WTC11 (cell line): ENCODE data around the gene COL1A1. TPM values are rescaled to one million over a fixed set of nuclear protein-coding genes. Genes with fewer than 3 reads are reported as not detected.

ENCODE experiments used
- ATAC-seq: fragments of 200-7000 bp; cut with Tn5 transposase; 2 replicates; pipeline ENCODE4 v1.10.0; 2021; ENCODE audit warnings: mild to moderate bottlenecking, moderate library complexity
- CTCF ChIA-PET: fragments of 300-600 bp; sonication (Branson Sonifier 250); formaldehyde crosslinking; loops from one replicate; lab custom pipeline; 2021; ENCODE audit warnings: antibody characterized with exemption; lab: Charles Lee
- POLR2A ChIA-PET: fragments of 350-600 bp; sonication (Branson Sonifier 250); formaldehyde crosslinking; loops from one replicate; lab custom pipeline; 2021; ENCODE audit warnings: antibody characterized with exemption; lab: Charles Lee
- DNase-seq: peaks from one replicate; pipeline ENCODE4 v3.0.0; 2021; ENCODE audit warnings: low spot score
- H3K27ac Mint-ChIP-seq: 2 replicates; pipeline ENCODE4 v1.8.0; 2021; ENCODE audit warnings: mixed read lengths
- H3K27me3 Mint-ChIP-seq: 2 replicates; pipeline ENCODE4 v1.8.0; 2021; ENCODE audit warnings: low read depth, mild to moderate bottlenecking, moderate library complexity, mixed read lengths
- H3K36me3 Mint-ChIP-seq: 2 replicates; pipeline ENCODE4 v1.8.0; 2021; ENCODE audit warnings: mixed read lengths
- H3K4me1 Mint-ChIP-seq: 2 replicates; pipeline ENCODE4 v1.8.0; 2022; ENCODE audit warnings: mixed read lengths
- H3K4me3 Mint-ChIP-seq: 2 replicates; pipeline ENCODE4 v1.8.0; 2021; ENCODE audit warnings: mild to moderate bottlenecking, moderate library complexity, mixed read lengths
- H3K9me3 Mint-ChIP-seq: 2 replicates; pipeline ENCODE4 v1.8.0; 2021; ENCODE audit warnings: mixed read lengths
- CBFB ChIP-seq: sonication (generic); formaldehyde crosslinking; IDR thresholded peaks from 2 replicates; pipeline ENCODE4 v1.8.1; 2022; ENCODE audit warnings: mild to moderate bottlenecking, low read depth, missing genetic modification reagents
- CDX4 ChIP-seq: fragments of 250-450 bp; sonication (Bioruptor Pico); IDR thresholded peaks from 2 replicates; pipeline ENCODE4 v1.9.0; 2021; ENCODE audit warnings: moderate library complexity, mild to moderate bottlenecking, inconsistent platforms, borderline replicate concordance
- HMGXB4 ChIP-seq: sonication (generic); formaldehyde crosslinking; IDR thresholded peaks from 2 replicates; pipeline ENCODE4 v1.8.1; 2023; ENCODE audit warnings: mild to moderate bottlenecking, moderate library complexity, missing genetic modification reagents
- IRF2 ChIP-seq: sonication (generic); formaldehyde crosslinking; IDR thresholded peaks from 2 replicates; pipeline ENCODE4 v1.8.0; 2022; ENCODE audit warnings: low read depth, missing genetic modification reagents, borderline replicate concordance
- JUN ChIP-seq: sonication (generic); formaldehyde crosslinking; IDR thresholded peaks from 2 replicates; pipeline ENCODE4 v1.8.0; 2023; ENCODE audit warnings: mild to moderate bottlenecking, missing genetic modification reagents
- NR3C1 ChIP-seq: sonication (generic); formaldehyde crosslinking; conservative IDR thresholded peaks from 2 replicates; pipeline ENCODE4 v1.8.1; 2023; ENCODE audit warnings: low read depth, mild to moderate bottlenecking, missing genetic modification reagents
- SMAD4 ChIP-seq: sonication (generic); formaldehyde crosslinking; IDR thresholded peaks from 2 replicates; pipeline ENCODE4 v1.8.0; 2022; ENCODE audit warnings: mild to moderate bottlenecking, missing genetic modification reagents
- TEAD1 ChIP-seq: sonication (generic); formaldehyde crosslinking; IDR thresholded peaks from 2 replicates; pipeline ENCODE4 v1.8.0; 2022; ENCODE audit warnings: mild to moderate bottlenecking, missing genetic modification reagents
- ZNF138 ChIP-seq: sonication (generic); formaldehyde crosslinking; conservative IDR thresholded peaks from 2 replicates; pipeline ENCODE4 v1.8.1; 2022; ENCODE audit warnings: mild to moderate bottlenecking, moderate library complexity, missing genetic modification reagents
- ZNF396 ChIP-seq: fragments of 250-450 bp; sonication (Bioruptor Pico); IDR thresholded peaks from 2 replicates; pipeline ENCODE4 v1.8.0; 2021; ENCODE audit warnings: mild to moderate bottlenecking, moderate library complexity, borderline replicate concordance
- ZNF416 ChIP-seq: fragments of 250-450 bp; sonication (Bioruptor Pico); IDR thresholded peaks from 2 replicates; pipeline ENCODE4 v1.9.0; 2021; ENCODE audit warnings: mild to moderate bottlenecking, inconsistent platforms
- total RNA-seq: library from RNA; stranded (reverse); gene quantifications from 3 replicates; pipeline ENCODE4 v1.2.3, GENCODE V29; 2021
- TF ChIP-seq, protein P1 (sequence below): fragments of 200-600 bp; IDR thresholded peaks from 2 replicates; pipeline ENCODE4 v1.8.0; 2022; ENCODE audit warnings: antibody characterized with exemption
- TF ChIP-seq, protein P2 (sequence below): sonication (generic); formaldehyde crosslinking; IDR thresholded peaks from 2 replicates; pipeline ENCODE4 v1.8.1; 2022; ENCODE audit warnings: low read depth, missing genetic modification reagents, borderline replicate concordance
- TF ChIP-seq, protein P3 (sequence below): sonication (generic); formaldehyde crosslinking; IDR thresholded peaks from 2 replicates; pipeline ENCODE4 v1.8.0; 2022; ENCODE audit warnings: mild to moderate bottlenecking, missing genetic modification reagents
- TF ChIP-seq, protein P4 (sequence below): sonication (generic); formaldehyde crosslinking; IDR thresholded peaks from 2 replicates; pipeline ENCODE4 v1.8.1; 2023; ENCODE audit warnings: mild to moderate bottlenecking, missing genetic modification reagents, borderline replicate concordance
- TF ChIP-seq, protein P5 (sequence below): fragments of 250-450 bp; sonication (Bioruptor Pico); IDR thresholded peaks from 2 replicates; pipeline ENCODE4 v1.9.0; 2021; ENCODE audit warnings: mild to moderate bottlenecking

Gene COL1A1
- total RNA-seq, 1 experiment from 2014 or later: 52.1 TPM

DNA sequence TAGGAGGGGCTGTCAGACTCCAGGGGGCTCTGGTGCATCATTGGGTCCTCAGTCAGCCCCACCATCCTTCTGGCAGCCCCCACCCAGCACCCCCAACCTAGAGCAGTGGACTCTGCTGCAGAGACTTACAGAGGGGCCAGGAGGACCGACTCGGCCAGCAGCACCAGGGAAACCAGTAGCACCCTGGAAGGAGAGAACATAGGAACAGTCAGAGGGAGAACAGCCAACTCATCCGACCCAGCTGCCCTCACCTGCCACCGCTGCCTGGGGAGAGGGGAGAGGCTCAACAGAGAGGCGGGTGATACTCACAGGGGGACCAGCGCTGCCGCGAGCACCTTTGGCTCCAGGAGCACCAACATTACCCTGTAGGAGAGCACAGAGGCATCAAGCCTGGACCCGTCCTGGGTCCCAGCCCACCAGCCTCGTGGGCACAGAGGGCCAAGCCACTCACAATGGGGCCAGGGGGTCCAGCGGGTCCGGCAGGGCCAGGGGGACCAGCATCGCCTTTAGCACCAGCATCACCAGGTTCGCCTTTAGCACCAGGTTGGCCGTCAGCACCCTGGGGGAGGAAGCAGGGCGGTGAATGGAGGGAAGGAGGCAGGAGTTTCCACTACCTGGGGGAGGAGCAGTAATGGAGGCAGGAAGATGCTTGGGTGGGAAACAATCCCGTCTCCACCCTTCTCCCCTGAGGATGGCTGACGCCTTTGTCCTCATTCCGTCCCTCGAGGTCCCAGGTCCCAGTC is 11.7 kb downstream of the COL1A1 start:
- H3K9me3 Mint-ChIP-seq: no peaks in the 10 kb centered on the region
- peaks cover 5% of the 10 kb centered on the region for H3K4me1 Mint-ChIP-seq
- DNase-seq: no peak
- ChIA-PET POLR2A (no interaction called here), CTCF (no interaction called here)
- no peak overlapping the region for H3K4me3 Mint-ChIP-seq
- H3K27me3 Mint-ChIP-seq: no peaks in the 10 kb centered on the region
- H3K36me3 Mint-ChIP-seq: peaks cover 17% of the 10 kb centered on the region
- TF ChIP-seq TEAD1 (CRISPR knock-in tag): no peak
- TF ChIP-seq, protein P1, sequence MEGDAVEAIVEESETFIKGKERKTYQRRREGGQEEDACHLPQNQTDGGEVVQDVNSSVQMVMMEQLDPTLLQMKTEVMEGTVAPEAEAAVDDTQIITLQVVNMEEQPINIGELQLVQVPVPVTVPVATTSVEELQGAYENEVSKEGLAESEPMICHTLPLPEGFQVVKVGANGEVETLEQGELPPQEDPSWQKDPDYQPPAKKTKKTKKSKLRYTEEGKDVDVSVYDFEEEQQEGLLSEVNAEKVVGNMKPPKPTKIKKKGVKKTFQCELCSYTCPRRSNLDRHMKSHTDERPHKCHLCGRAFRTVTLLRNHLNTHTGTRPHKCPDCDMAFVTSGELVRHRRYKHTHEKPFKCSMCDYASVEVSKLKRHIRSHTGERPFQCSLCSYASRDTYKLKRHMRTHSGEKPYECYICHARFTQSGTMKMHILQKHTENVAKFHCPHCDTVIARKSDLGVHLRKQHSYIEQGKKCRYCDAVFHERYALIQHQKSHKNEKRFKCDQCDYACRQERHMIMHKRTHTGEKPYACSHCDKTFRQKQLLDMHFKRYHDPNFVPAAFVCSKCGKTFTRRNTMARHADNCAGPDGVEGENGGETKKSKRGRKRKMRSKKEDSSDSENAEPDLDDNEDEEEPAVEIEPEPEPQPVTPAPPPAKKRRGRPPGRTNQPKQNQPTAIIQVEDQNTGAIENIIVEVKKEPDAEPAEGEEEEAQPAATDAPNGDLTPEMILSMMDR: no peak
- H3K27ac Mint-ChIP-seq: no peak overlapping the region
- no peak for ATAC-seq

DNA sequence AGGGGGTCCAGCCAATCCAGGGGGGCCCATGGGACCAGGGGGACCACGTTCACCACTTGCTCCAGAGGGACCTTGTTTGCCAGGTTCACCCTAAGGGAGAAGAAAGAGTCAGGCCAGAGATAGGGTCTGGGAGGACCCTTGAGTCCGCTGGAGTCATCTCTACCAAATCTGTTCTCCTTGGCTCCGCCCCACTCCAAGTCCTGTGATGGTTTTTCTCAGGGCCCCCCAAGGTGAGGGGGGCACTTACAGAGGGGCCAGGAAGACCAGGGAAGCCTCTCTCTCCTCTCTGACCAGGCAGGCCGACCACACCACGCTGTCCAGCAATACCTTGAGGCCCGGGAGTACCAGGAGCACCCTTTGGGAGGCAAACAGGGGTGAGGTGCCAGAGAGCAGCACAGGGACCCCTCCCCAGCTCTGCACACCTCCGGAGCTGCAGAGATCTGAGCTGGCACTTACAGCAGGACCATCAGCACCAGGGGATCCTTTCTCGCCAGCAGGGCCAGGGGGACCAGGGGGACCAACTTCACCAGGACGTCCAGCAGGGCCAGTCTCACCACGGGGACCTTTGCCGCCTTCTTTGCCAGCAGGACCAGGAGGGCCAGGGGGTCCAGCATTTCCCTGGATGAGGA is 12.4 kb downstream of the COL1A1 start:
- peaks cover 12% of the 10 kb centered on the region for H3K4me1 Mint-ChIP-seq
- POLR2A ChIA-PET: no interaction called here
- no peak overlapping the region for H3K4me3 Mint-ChIP-seq
- DNase-seq: no peak
- H3K36me3 Mint-ChIP-seq: peaks cover 17% of the 10 kb centered on the region
- no peaks in the 10 kb centered on the region for H3K27me3 Mint-ChIP-seq
- TF ChIP-seq, protein P2, sequence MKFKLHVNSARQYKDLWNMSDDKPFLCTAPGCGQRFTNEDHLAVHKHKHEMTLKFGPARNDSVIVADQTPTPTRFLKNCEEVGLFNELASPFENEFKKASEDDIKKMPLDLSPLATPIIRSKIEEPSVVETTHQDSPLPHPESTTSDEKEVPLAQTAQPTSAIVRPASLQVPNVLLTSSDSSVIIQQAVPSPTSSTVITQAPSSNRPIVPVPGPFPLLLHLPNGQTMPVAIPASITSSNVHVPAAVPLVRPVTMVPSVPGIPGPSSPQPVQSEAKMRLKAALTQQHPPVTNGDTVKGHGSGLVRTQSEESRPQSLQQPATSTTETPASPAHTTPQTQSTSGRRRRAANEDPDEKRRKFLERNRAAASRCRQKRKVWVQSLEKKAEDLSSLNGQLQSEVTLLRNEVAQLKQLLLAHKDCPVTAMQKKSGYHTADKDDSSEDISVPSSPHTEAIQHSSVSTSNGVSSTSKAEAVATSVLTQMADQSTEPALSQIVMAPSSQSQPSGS (CRISPR knock-in tag): no peak
- no peak for TF ChIP-seq ZNF138 (CRISPR knock-in tag)
- TF ChIP-seq CBFB (CRISPR knock-in tag): no peak
- TF ChIP-seq, protein P3, sequence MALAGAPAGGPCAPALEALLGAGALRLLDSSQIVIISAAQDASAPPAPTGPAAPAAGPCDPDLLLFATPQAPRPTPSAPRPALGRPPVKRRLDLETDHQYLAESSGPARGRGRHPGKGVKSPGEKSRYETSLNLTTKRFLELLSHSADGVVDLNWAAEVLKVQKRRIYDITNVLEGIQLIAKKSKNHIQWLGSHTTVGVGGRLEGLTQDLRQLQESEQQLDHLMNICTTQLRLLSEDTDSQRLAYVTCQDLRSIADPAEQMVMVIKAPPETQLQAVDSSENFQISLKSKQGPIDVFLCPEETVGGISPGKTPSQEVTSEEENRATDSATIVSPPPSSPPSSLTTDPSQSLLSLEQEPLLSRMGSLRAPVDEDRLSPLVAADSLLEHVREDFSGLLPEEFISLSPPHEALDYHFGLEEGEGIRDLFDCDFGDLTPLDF (CRISPR knock-in tag): no peak
- TF ChIP-seq NR3C1: no peak
- no peak for TF ChIP-seq HMGXB4
- TF ChIP-seq CDX4: no peak
- TF ChIP-seq JUN (CRISPR knock-in tag): no peak
- TF ChIP-seq, protein P4, sequence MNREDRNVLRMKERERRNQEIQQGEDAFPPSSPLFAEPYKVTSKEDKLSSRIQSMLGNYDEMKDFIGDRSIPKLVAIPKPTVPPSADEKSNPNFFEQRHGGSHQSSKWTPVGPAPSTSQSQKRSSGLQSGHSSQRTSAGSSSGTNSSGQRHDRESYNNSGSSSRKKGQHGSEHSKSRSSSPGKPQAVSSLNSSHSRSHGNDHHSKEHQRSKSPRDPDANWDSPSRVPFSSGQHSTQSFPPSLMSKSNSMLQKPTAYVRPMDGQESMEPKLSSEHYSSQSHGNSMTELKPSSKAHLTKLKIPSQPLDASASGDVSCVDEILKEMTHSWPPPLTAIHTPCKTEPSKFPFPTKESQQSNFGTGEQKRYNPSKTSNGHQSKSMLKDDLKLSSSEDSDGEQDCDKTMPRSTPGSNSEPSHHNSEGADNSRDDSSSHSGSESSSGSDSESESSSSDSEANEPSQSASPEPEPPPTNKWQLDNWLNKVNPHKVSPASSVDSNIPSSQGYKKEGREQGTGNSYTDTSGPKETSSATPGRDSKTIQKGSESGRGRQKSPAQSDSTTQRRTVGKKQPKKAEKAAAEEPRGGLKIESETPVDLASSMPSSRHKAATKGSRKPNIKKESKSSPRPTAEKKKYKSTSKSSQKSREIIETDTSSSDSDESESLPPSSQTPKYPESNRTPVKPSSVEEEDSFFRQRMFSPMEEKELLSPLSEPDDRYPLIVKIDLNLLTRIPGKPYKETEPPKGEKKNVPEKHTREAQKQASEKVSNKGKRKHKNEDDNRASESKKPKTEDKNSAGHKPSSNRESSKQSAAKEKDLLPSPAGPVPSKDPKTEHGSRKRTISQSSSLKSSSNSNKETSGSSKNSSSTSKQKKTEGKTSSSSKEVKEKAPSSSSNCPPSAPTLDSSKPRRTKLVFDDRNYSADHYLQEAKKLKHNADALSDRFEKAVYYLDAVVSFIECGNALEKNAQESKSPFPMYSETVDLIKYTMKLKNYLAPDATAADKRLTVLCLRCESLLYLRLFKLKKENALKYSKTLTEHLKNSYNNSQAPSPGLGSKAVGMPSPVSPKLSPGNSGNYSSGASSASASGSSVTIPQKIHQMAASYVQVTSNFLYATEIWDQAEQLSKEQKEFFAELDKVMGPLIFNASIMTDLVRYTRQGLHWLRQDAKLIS: no peak
- TF ChIP-seq SMAD4 (CRISPR knock-in tag): no peak
- TF ChIP-seq, protein P5, sequence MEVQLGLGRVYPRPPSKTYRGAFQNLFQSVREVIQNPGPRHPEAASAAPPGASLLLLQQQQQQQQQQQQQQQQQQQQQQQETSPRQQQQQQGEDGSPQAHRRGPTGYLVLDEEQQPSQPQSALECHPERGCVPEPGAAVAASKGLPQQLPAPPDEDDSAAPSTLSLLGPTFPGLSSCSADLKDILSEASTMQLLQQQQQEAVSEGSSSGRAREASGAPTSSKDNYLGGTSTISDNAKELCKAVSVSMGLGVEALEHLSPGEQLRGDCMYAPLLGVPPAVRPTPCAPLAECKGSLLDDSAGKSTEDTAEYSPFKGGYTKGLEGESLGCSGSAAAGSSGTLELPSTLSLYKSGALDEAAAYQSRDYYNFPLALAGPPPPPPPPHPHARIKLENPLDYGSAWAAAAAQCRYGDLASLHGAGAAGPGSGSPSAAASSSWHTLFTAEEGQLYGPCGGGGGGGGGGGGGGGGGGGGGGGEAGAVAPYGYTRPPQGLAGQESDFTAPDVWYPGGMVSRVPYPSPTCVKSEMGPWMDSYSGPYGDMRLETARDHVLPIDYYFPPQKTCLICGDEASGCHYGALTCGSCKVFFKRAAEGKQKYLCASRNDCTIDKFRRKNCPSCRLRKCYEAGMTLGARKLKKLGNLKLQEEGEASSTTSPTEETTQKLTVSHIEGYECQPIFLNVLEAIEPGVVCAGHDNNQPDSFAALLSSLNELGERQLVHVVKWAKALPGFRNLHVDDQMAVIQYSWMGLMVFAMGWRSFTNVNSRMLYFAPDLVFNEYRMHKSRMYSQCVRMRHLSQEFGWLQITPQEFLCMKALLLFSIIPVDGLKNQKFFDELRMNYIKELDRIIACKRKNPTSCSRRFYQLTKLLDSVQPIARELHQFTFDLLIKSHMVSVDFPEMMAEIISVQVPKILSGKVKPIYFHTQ (CRISPR knock-in tag): no peak
- no peak for TF ChIP-seq IRF2
- no peak for TF ChIP-seq ZNF416 (CRISPR knock-in tag)
- TF ChIP-seq ZNF396: no peak
- H3K9me3 Mint-ChIP-seq: no peaks in the 10 kb centered on the region
- ATAC-seq: no peak
- CTCF ChIA-PET: no interaction called here
- no peak overlapping the region for H3K27ac Mint-ChIP-seq
